GM19351 (cell line): ENCODE data around the gene RBL2.

Source experiments
- ATAC-seq: cut with Tn5 transposase; IDR thresholded peaks from one replicate; pipeline ENCODE4 v1.9.1; 2021; ENCODE audit warnings: mild to moderate bottlenecking, moderate library complexity; ENCODE audit not compliant: unreplicated experiment

RBL2 gene

DNA sequence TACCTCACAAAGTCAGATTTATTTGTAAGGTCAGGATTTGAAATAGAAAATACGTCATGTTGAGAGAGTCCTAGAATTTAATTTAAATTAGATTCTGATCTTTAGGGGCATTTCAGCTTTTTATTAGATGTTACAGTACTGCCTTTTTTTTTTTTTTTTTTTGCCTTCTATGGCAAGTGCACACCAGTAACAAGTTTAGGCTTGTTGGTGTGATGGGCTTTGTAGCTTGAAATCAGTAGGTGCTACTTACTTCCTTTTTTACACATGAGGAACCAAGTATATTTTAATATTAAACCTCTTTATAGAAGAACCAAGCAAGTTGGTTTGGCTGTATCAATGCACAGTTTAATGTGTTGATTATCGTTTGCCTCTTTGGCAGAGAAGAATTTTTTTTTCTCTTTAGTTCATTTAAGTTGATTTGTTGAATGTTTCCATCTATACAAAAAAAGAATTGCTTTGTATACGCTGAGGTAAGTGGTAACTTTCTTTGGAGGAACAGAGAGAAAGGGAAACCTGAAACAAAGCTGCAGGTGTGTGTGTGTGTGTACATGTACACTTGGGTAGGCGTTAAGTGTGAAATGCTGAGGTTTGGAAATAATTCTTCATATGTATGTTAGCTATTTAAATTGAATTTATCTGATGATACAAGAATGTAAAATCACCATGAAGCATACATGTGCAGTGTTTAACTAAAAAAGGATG is 15.7 kb downstream of the RBL2 start:
- no peak for ATAC-seq

DNA sequence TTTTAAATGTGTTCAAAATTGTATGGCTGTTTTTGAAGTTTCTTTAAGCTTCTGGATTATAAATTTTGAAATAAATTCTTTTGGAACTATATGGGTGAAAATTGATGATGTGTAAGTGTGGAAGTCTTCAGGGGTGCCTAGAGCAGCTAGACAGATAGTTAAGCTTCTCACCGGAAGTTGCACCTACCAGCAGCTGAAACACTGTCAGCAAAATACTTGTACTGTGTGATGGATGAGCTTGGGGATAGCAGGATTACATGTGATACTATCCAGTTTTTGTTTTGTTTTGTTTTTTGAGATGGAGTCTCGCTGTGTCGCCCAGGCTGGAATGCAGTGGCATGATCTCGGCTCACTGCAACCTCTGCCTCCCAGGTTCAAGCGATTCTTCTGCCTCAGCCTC is 19.7 kb downstream of the RBL2 start:
- ATAC-seq: no peak

DNA sequence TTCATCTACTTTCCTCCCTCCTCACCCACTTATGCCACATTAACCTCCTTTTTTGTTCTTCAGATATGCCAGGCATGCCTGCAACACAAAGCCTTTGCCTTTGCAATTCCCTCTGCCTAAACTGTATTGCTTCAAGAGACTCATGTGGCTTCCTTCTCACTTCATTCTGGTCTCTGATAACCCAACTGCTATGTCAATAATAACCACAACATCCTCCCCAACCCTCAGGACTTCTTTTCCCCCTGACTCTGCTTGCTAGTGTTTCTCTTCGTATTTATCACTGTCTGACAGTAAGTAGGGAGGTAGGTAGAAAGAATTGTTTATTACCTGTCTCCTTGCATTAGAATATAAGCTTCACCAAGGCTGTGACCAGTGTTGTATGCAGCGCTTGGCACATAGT is 22.4 kb downstream of the RBL2 start:
- no peak for ATAC-seq

DNA sequence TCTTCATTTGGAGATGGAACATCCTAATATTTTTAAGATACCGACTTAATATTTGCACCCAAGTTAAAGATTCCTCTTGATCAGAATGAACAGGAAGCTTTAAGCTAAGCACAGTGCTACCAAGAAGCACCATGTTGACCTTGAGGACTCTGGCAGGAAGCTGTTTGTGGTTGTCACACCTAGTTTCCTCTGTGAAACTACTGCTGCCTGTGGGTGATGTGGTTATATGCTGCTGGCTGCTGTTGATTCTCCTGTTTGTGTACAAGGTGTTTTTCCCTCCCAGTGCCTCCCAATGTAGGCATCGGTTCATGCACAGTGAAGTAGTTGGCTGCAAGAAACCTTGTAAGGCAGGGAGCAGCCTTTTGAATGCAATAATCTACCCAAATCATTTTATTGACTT is 23.4 kb downstream of the RBL2 start:
- ATAC-seq: peak; percentile 100

DNA sequence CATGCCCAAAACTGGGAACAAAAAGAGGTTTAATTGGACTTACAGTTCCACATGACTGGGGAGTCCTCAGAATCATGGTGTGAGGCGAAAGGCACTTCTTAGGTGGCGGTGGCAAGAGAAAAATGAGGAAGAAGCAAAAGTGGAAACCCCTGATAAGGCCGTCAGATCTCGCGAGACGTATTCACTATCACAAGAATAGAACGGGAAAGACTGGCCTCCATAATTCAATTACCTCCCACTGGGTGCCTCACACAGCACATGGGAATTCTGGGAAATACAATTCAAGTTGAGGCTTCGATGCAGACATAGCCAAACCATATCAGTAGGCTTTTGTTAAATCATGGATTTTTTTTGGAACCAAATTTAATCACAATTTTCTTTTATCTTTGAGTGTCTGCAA is 24.4 kb downstream of the RBL2 start:
- ATAC-seq: no peak

DNA sequence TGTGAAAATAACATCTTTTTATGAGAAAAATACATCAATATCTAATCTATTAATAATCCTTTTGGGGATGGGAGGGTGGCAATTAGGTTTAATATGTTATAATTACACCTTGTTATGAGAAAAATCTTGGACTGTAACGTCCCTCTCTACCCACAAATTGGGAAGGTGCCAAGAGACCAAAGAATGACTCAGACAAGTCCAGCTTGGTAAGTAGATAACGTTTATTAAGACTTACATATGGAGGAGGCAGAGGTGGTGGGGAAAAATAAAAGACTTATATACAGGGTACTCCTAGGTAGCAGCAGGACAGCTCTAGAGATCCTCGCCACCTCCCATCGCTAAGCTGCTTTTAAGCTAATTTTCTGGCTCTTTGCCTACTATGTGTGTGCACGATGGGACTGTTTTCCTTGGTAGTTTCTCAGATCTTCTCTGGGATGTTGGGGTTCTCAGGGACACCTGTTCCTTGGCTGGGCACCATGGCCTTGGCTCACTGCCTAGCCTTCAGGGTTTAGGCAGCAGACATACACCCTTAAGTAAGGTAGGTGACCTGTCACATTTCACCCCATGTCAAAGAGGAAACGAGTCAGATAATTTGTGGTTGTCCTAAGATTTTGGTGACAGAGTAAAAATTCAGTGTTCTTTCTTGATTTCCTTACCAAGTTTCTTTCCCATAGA is 31.5 kb downstream of the RBL2 start:
- no peak for ATAC-seq

DNA sequence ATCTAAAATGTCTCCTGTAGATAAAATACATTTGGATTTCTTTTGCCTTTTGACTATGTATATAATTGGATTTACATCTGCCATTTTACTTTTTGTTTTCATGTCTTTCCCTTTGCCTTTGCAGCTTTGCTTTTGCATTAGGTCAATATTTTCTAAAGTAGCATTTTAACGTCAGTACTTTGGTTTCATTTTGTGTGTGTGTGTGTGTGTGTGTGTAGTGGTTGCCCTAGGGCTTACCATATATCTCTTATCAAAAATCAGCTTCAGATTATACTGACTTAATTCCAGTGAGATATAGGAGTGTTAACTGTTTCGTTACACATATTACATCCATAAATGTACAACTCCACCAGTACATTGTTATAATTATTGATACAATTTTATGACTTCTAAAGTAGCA is 42.6 kb downstream of the RBL2 start:
- no peak for ATAC-seq

DNA sequence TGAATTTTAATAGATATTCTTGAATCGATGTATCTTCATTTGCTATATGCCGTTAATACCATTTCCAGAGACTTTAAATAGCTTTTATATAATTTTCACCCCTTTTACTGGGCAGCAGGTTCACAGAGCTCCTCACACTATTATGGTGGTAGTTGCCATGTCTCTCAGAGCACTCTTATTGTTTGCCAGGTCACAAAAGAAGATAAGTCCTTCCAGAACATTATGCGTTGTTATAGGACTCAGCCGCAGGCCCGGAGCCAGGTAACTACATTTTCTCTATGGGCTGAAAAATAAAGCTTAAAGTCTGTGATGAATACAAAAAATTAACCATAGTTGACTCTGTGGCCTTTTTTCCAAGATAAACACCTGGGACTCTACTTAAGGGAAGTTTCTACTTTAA is 44.7 kb downstream of the RBL2 start:
- no peak for ATAC-seq

DNA sequence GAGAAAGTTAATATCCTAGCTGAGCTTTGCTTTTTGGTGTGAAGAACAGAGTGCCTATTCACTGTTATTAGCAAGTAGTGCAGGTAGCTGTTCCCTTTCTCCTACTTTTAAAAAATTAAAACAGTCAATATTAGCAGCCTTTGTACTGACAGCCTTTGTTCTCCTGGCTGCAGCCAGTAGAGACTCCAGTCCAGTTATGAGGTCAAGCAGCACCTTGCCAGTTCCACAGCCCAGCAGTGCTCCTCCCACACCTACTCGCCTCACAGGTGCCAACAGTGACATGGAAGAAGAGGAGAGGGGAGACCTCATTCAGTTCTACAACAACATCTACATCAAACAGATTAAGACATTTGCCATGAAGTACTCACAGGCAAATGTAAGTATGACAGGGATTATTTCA is 46.1 kb downstream of the RBL2 start:
- no peak for ATAC-seq

DNA sequence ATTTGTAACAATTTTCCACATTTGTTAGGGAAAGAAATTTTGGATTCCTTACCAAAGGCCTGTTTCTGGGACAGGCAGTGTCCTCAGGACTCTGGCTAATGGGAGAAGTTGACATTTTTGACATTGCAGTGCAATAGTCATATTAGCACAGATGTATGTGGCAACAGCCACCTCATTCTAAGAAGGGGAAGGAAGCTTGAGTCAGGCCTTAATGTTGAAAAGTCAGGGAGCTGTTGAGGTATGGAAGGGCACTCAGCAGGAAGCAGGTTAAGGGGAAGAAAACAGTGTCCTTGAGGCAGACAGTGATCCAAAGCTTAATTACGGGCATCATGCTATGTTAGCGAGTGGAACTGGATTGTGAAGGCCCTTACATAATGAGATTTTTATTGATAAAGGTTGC is 47.9 kb downstream of the RBL2 start:
- no peak for ATAC-seq

DNA sequence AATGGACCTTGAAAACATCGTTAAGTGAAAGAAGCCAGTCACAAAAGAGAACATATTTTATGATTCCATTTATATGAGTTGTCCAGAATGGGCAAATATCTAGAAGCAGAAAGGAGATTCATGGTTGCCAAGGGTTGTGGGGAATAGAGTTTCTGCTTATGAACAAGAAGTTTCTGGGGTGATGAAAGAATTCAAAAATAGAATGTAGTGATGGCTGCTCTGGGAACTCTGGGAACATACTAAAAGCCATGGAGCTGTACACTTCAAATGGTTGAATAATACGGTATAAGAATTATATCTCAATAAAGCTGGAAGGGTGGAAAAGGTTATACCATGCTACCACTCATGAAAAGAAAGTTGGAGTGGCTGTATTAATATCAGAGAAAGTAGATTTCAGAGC is 50.3 kb downstream of the RBL2 start:
- no peak for ATAC-seq

DNA sequence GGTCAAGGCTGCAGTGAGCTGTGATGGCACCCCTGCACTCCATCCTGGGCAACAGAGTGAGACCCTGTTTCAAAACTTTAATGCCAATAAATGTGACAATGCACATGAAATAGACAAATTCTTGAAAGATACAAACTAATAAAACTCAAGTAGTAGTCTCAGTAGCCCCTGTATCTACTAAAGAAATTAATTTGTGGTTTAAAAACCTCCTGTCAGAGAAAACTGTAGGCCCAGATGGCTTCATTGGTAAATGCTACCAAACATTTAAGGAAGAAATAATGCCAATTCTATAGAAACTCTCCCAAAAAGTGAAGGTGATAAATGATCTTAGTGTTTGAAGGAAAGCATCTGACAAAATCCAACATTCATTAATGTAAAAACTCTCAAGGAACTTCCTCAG is 52.0 kb downstream of the RBL2 start:
- ATAC-seq: no peak

DNA sequence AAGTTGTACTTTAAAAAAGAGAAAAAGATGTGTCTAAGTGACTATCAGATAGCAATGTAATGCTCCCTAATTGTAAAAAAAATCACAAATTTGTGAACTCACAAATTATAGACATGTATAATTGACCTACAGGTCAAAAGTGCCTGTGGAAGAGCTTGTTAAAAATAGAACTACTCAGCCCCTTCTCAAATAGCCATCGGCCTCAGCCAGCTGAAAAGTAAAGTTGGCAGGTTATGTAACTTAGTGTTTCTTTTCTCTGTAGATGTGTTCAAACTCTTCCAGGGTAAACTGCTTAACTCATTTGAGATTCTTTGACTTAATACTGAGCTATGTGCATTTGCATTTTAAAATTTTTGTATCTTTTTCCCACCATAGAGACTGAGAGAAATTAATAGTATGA is 55.5 kb downstream of the RBL2 start:
- no peak for ATAC-seq

DNA sequence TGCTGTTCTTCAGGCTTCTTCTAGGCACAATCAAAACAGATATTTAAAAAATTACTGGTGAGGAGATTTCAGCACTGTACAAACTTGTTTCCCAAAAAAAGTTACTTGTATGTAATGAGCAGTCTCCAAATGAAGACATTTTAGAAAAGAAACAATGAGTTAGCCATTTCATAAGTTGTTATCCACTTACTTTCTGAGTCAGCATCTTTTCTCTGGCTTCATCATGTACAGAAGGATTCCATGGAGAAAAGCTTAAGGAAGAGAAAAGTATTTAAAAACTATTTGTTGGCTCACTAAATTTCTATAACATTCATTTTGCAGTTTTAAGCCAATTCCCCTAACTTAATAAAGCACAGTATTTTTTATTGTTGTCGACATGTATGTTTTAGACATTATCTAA is 58.2 kb downstream of the RBL2 start:
- ATAC-seq: no peak

DNA sequence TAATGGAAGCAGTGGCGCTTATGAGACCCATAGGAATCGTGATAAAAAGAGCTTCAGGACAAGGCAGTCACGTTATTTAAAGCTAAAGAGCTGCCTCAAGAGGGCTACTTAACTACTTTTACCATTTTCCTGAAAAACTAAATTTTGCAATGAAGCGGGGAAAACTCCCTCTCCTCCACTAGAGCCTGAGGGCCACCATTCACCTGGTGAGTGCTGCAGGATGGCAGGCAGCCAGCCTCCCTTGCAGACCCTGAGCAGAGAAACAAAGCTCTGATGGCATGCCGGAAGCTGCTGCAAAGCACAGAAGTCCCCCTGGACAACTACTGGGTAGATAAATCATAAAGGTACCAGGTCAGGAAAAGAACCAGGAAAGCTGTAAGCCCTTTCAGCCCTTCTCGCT is 60.4 kb downstream of the RBL2 start:
- ATAC-seq: no peak

DNA sequence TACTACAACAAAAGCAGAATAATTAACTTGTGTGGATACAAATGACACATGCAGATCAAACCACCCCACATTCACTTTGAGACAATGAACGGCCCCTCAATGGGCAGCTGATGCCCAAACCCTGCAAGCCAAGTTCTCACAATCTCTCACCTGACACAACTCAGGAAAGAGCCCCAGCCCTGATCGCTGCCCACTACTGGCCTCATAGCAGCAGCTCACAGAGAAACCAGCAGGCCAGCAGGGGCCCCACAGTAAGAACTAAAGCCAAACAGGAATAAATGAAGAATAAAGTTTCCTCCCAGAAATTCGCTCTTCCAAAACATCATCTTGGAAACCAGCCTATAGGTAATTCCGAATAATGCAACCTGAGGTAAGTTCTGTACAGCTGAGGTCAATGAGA is 61.1 kb downstream of the RBL2 start:
- ATAC-seq: no peak

DNA sequence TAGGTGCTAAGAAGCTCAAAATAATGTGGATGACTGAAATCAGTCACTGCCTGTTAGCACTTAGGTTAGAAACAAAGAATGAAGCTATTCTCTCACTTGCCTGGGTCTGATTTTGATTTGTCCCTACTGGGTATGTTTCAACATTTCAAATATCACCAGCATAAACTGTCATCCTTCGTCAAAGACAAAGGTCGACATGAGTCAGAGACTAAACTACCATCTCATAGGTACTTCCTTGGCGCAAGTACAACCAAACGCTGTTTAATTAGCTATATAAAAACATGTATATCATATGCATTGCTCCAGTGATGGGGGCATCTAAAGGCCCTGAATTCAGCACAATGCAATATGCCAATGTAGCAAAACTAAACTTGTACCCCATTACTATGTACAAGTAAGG is 64.7 kb downstream of the RBL2 start:
- ATAC-seq: no peak

DNA sequence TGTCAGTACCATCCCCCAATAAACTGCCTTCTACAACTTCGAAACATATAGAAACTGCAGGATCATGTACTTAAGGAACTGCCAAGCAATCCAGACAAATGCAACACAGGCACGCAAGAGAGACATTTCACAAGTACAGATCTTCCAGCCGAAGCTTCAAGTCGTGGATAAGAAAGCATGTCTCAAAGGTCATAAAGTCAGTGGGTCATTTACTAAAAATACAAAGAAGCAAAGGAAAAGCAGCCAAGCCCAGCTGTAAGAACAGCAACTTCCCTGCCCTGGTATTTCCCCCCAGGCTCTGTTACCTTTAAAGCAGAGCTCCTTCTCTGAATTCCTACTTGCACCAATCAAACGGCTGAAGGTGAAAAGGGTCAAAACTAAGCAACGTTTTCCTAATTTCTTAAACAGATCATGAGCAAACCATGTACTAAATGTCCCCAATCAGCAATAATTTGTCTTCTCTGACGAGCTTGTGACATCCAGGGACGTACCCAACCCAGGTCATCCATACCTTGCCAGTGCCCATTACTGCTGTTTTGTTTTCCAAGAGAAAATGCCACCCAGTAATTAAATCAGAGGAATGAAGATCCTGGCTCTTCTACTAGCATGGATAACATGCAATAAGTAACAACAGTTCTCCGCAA is 67.1 kb downstream of the RBL2 start:
- ATAC-seq: no peak

DNA sequence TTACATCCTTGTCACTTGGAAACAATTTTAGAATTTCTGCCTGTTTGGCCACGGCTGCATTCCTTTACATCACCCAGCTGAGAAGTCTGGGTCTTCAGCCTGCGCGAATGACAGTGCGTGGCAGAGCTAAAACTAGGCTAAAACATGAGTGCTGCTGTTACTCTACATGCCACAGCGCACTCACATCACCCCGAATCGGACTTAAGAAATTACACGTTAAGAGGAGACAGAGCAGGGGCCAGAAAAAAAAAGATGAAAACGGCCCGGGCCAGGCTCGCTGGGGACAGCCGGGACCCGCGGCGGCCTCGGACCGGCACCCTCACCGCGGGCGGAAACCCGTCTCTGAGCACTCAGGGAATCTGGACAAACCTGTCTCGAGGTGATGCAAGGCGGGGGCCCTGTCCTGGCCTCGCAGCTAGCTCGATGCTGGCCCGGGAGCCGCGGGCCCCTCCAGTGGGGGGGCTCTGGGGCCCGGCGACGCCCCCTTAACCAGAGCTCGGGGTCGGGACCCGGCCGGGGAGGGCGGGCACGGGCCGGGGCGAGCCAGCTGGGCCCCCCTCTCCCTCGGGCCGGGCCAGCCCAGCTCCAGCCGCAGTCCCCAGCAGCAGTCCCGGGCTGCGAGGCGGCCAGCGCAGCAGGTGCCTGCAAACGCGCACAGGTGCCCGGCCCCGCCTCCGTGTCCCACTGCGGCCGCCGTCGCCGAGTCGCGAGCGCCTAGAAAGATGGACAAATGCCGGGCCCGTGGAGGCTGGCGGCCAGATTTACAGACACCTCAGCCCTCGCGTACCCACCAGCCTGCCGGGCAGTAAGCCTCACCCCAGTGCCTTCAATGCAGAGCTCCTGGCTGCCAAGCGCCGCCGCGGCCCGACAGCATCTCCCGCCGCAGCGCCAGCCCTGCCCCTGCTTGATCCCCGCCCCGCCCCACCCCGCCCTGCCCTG is 68.3 kb downstream of the RBL2 start, which contains the start of gene AKTIP:
Gene AKTIP (minus strand): TSS at position 879 of the 939 bp plus-strand sequence. CDS start 2,950 bp downstream, outside the sequence.
- peak; percentile 31 for ATAC-seq

DNA sequence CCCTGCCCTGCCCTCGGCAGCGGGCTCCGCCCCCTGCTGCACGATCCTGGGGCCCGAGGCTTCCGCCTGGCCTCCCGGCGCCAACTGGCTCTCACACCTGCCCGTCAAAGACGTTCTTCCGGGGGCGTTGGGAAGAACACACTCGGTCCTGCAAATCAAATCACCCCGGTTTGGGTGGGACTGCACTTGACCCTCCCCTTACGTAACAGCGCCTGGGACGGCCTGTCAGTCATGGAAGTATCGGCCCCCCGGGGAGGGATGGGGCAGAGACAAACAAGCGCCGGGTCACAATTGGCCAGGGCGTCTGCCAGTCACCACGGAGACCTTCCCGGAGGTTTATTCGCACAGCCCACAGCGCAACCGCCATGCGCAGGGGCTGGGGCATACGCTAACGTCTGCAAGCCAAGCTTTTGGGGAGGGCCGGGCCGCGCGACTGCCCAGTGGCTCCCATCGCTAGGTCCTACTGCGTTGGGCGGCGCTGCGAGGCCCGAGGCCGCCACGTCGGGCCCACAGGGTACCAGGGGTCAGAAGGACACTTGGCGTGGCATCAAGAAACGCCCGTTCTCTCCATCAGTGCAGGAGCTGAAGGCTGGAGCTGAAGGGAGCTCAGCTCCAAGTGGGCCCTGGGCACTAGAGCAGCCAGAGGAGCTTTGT is 69.1 kb downstream of the RBL2 start:
- ATAC-seq: peak; percentile 90
